Measurements from ENCODE around the gene FXYD3.

GRCh38 chr19:35125270-35125717 lies 9.7 kb downstream of the FXYD3 start:
- TF ChIP-seq POLR2A (IDR thresholded peaks at IDR 0.05) (no peak), CTCF (IDR thresholded peaks at IDR 0.05) (no peak), EP300 (IDR thresholded peaks at IDR 0.05) (no peak)

Measured in gastroesophageal sphincter (tissue), 3 donors.